MM.1S (cell line): ENCODE data around the gene SLC47A2.

Source experiments
- DNase-seq: peaks from one replicate; pipeline ENCODE4 v3.0.0-alpha.2; 2015
- H2AFZ ChIP-seq: fragments of 300-600 bp; sonication (generic); 2 replicates; pipeline ENCODE4 v1.6.0; 2016; ENCODE audit warnings: antibody characterized with exemption, low read length
- H3F3A ChIP-seq: fragments of 300-600 bp; sonication (generic); 2 replicates; pipeline ENCODE4 v1.6.1; 2016; ENCODE audit warnings: mild to moderate bottlenecking, antibody characterized with exemption, low read length, moderate library complexity, mixed read lengths; ENCODE audit not compliant: insufficient read depth
- H3K27ac ChIP-seq: fragments of 300-600 bp; sonication (generic); 2 replicates; pipeline ENCODE4 v1.5.1; 2016; ENCODE audit warnings: mild to moderate bottlenecking, low read length
- H3K27me3 ChIP-seq: fragments of 300-600 bp; sonication (generic); replicated peaks from 2 replicates; pipeline ENCODE4 v1.6.0; 2016; ENCODE audit warnings: low read length; ENCODE audit not compliant: insufficient read depth
- H3K36me3 ChIP-seq: fragments of 300-600 bp; sonication (generic); replicated peaks from 2 replicates; pipeline ENCODE4 v1.6.1; 2016; ENCODE audit warnings: mild to moderate bottlenecking, low read length, mixed read lengths; ENCODE audit not compliant: insufficient read depth
- H3K4me1 ChIP-seq: fragments of 300-600 bp; sonication (generic); 2 replicates; pipeline ENCODE4 v1.6.1; 2016; ENCODE audit warnings: low read length, mixed read lengths
- H3K4me2 ChIP-seq: fragments of 300-600 bp; sonication (generic); 2 replicates; pipeline ENCODE4 v1.6.0; 2016; ENCODE audit warnings: low read depth, low read length
- H3K4me3 ChIP-seq: fragments of 300-600 bp; sonication (generic); 2 replicates; pipeline ENCODE4 v1.5.1; 2016; ENCODE audit warnings: low read length, mixed read lengths
- H3K79me2 ChIP-seq: fragments of 300-600 bp; sonication (generic); 2 replicates; pipeline ENCODE4 v1.6.1; 2016; ENCODE audit warnings: mixed run types, low read length, mixed read lengths
- H3K9ac ChIP-seq: fragments of 300-600 bp; sonication (generic); 2 replicates; pipeline ENCODE4 v1.6.1; 2016; ENCODE audit warnings: low read length, mixed read lengths
- H3K9me2 ChIP-seq: fragments of 300-600 bp; sonication (generic); replicated peaks from 2 replicates; pipeline ENCODE4 v1.6.1; 2016; ENCODE audit warnings: mild to moderate bottlenecking, low read length, mixed read lengths; ENCODE audit not compliant: insufficient read depth
- H3K9me3 ChIP-seq: fragments of 300-600 bp; sonication (generic); replicated peaks from 2 replicates; pipeline ENCODE4 v1.6.1; 2016; ENCODE audit warnings: mild to moderate bottlenecking, low read length, mixed read lengths; ENCODE audit not compliant: insufficient read depth
- H4K20me1 ChIP-seq: fragments of 300-600 bp; sonication (generic); 2 replicates; pipeline ENCODE4 v1.6.1; 2016; ENCODE audit warnings: mild to moderate bottlenecking, low read length, moderate library complexity, mixed read lengths; ENCODE audit not compliant: insufficient read depth
- CTCF ChIP-seq: fragments of 300-600 bp; sonication (generic); IDR thresholded peaks from 2 replicates; pipeline ENCODE4 v1.5.1; 2016; ENCODE audit warnings: antibody characterized with exemption, low read length, mixed read lengths
- EZH2 ChIP-seq: fragments of 300-600 bp; sonication (generic); optimal IDR thresholded peaks from 2 replicates; pipeline ENCODE3; 2017; ENCODE audit warnings: low read depth, mild to moderate bottlenecking, antibody characterized with exemption, low read length, mixed read lengths
- EZH2phosphoT487 ChIP-seq: fragments of 300-600 bp; sonication (generic); IDR thresholded peaks from 2 replicates; pipeline ENCODE4 v1.6.1; 2018; ENCODE audit warnings: antibody characterized with exemption, low read length

The SLC47A2 gene

GRCh38 chr17:19631905-19632304 lies 84.5 kb downstream of the SLC47A2 start:
- Histone ChIP-seq H3K9me3 (no peaks in the 10 kb centered on the region), H3K4me3 (no peak overlapping the region), H3K4me2 (no peak overlapping the region), H3K4me1 (no peaks in the 10 kb centered on the region), H3K9me2 (no peaks in the 10 kb centered on the region), H3K9ac (no peak overlapping the region), H3K36me3 (no peaks in the 10 kb centered on the region), H4K20me1 (no peaks in the 10 kb centered on the region), H3K79me2 (no peaks in the 10 kb centered on the region), H3K27me3 (no peaks in the 10 kb centered on the region), H2AFZ (no peak overlapping the region), H3K27ac (no peak overlapping the region), H3F3A (no peaks in the 10 kb centered on the region)
- DNase-seq, result no peak
- TF ChIP-seq CTCF (no peak), EZH2phosphoT487 (no peak), EZH2 (no peak)

- Histone ChIP-seq H3K36me3 (no peaks in the 10 kb centered on the region), H2AFZ (no peak overlapping the region), H3K27me3 (no peaks in the 10 kb centered on the region), H3K9me3 (no peaks in the 10 kb centered on the region), H3K27ac (no peak overlapping the region), H3K4me2 (no peak overlapping the region), H3K4me3 (no peak overlapping the region), H3K4me1 (no peaks in the 10 kb centered on the region), H4K20me1 (no peaks in the 10 kb centered on the region), H3F3A (no peaks in the 10 kb centered on the region), H3K9ac (no peak overlapping the region), H3K79me2 (no peaks in the 10 kb centered on the region), H3K9me2 (no peaks in the 10 kb centered on the region)
- no peak for TF ChIP-seq EZH2
- TF ChIP-seq EZH2phosphoT487, result no peak
- no peak for TF ChIP-seq CTCF
- no peak for DNase-seq
These were observed 85.7 kb downstream of the SLC47A2 start for GRCh38 chr17:19630661-19631060.

DNA sequence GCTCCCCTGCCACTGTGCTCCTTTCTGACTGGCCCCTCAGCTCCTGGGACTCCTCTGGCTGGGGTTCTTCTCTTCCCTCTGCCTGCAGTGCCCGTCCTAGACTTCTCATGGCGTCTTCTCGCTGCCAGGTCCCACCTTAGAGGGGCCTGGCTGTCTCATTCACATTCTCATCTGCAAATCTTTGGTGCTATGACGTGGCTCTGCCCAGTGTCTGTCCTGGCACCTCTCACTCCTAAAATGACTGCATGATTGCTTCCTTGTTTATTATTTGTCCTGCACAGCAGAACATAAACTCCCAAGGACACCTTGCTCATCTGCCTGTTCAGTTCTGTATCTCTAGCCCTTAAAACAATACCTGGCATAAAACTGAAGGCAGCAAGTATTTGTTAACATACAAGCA lies 86.3 kb downstream of the SLC47A2 start:
- H3K27ac ChIP-seq, result no peak overlapping the region
- H3K9ac ChIP-seq, result no peak overlapping the region
- no peaks in the 10 kb centered on the region for H3K4me1 ChIP-seq
- no peaks in the 10 kb centered on the region for H3K9me3 ChIP-seq
- no peaks in the 10 kb centered on the region for H4K20me1 ChIP-seq
- no peaks in the 10 kb centered on the region for H3K79me2 ChIP-seq
- H2AFZ ChIP-seq, result no peak overlapping the region
- H3K4me2 ChIP-seq, result no peak overlapping the region
- H3K27me3 ChIP-seq, result no peaks in the 10 kb centered on the region
- H3K36me3 ChIP-seq, result no peaks in the 10 kb centered on the region
- no peak for TF ChIP-seq CTCF
- TF ChIP-seq EZH2, result no peak
- no peak for TF ChIP-seq EZH2phosphoT487
- no peak overlapping the region for H3K4me3 ChIP-seq
- no peak for DNase-seq
- no peaks in the 10 kb centered on the region for H3K9me2 ChIP-seq
- no peaks in the 10 kb centered on the region for H3F3A ChIP-seq

- TF ChIP-seq EZH2phosphoT487, result no peak
- no peaks in the 10 kb centered on the region for H3K36me3 ChIP-seq
- H3K4me1 ChIP-seq, result no peaks in the 10 kb centered on the region
- H4K20me1 ChIP-seq, result no peaks in the 10 kb centered on the region
- H3K9me2 ChIP-seq, result no peaks in the 10 kb centered on the region
- no peak overlapping the region for H3K27ac ChIP-seq
- DNase-seq, result no peak
- H2AFZ ChIP-seq, result no peak overlapping the region
- H3K79me2 ChIP-seq, result no peaks in the 10 kb centered on the region
- no peak overlapping the region for H3K4me2 ChIP-seq
- no peaks in the 10 kb centered on the region for H3K27me3 ChIP-seq
- H3K4me3 ChIP-seq, result no peak overlapping the region
- no peaks in the 10 kb centered on the region for H3F3A ChIP-seq
- no peak overlapping the region for H3K9ac ChIP-seq
- no peaks in the 10 kb centered on the region for H3K9me3 ChIP-seq
These were observed 86.9 kb downstream of the SLC47A2 start for GRCh38 chr17:19629449-19629848.
